Hepatocyte (in vitro differentiated cells): ENCODE measurements around the gene RPL36A. TPM values are rescaled to one million over a fixed set of nuclear protein-coding genes. Genes with fewer than 3 reads are reported as not detected.

Experiments
- DNase-seq: peaks from one replicate; pipeline ENCODE4 v3.0.0-alpha.2; 2016; ENCODE audit warnings: low spot score
- H2AFZ ChIP-seq: fragments of 200-600 bp; sonication (generic); 2 replicates; pipeline ENCODE4 v1.6.0; 2016; ENCODE audit warnings: antibody characterized with exemption, mild to moderate bottlenecking
- H3K27ac ChIP-seq: fragments of 200-600 bp; sonication (generic); 2 replicates; pipeline ENCODE4 v1.5.1; 2016; ENCODE audit warnings: mild to moderate bottlenecking
- H3K27me3 ChIP-seq: fragments of 200-600 bp; sonication (generic); 2 replicates; pipeline ENCODE4 v1.6.1; 2016
- H3K36me3 ChIP-seq: fragments of 200-600 bp; sonication (generic); replicated peaks from 2 replicates; pipeline ENCODE4 v1.5.1; 2016; ENCODE audit warnings: low read depth; ENCODE audit not compliant: insufficient read depth
- H3K4me1 ChIP-seq: fragments of 200-600 bp; sonication (generic); 2 replicates; pipeline ENCODE4 v1.5.1; 2016; ENCODE audit warnings: mild to moderate bottlenecking, moderate library complexity; ENCODE audit not compliant: insufficient read depth
- H3K4me2 ChIP-seq: fragments of 200-600 bp; sonication (generic); 2 replicates; pipeline ENCODE4 v1.6.0; 2016
- H3K4me3 ChIP-seq: fragments of 200-600 bp; sonication (generic); 2 replicates; pipeline ENCODE4 v1.5.1; 2016; ENCODE audit warnings: mild to moderate bottlenecking
- H3K79me2 ChIP-seq: fragments of 200-600 bp; sonication (generic); 2 replicates; pipeline ENCODE4 v1.6.0; 2017; ENCODE audit warnings: mild to moderate bottlenecking
- H3K9me2 ChIP-seq: fragments of 200-600 bp; sonication (generic); replicated peaks from 2 replicates; pipeline ENCODE4 v1.6.0; 2017; ENCODE audit warnings: mild to moderate bottlenecking; ENCODE audit not compliant: insufficient read depth
- H3K9me3 ChIP-seq: fragments of 200-600 bp; sonication (generic); 2 replicates; pipeline ENCODE4 v1.5.1; 2016; ENCODE audit warnings: low read depth, mild to moderate bottlenecking
- H4K20me1 ChIP-seq: fragments of 200-600 bp; sonication (generic); 2 replicates; pipeline ENCODE4 v1.6.0; 2016; ENCODE audit warnings: mild to moderate bottlenecking; ENCODE audit not compliant: insufficient read depth, poor library complexity, severe bottlenecking
- CTCF ChIP-seq: fragments of 200-600 bp; sonication (generic); IDR thresholded peaks from 2 replicates; pipeline ENCODE4 v1.5.1; 2016; ENCODE audit warnings: antibody characterized with exemption, mild to moderate bottlenecking; ENCODE audit not compliant: poor library complexity
- EZH2 ChIP-seq: fragments of 200-600 bp; sonication (generic); IDR thresholded peaks from 2 replicates; pipeline ENCODE4 v1.6.1; 2016; ENCODE audit warnings: antibody characterized with exemption, mild to moderate bottlenecking, borderline replicate concordance
- EZH2phosphoT487 ChIP-seq: fragments of 200-600 bp; sonication (generic); IDR thresholded peaks from one replicate; pipeline ENCODE4 v1.6.1; 2018; ENCODE audit warnings: antibody characterized with exemption, mild to moderate bottlenecking, low read depth, moderate library complexity; ENCODE audit not compliant: unreplicated experiment, severe bottlenecking
- WGBS: methylation state at CpG from one replicate; pipeline ENCODE4 v1.1.6; 2016; ENCODE audit warnings: low lambda C conversion rate; ENCODE audit errors: missing lambda C conversion rate; 5-methylcytosine and 5-hydroxymethylcytosine counted together
- polyA plus RNA-seq: library from polyadenylated mRNA; unstranded; fragments of >200 nt; fragmentation: Nextera tagmentation; extraction: Ambion mirVana; gene quantifications from 2 replicates; pipeline ENCODE4 v1.2.1, GENCODE V29; 2016
- total RNA-seq: library from RNA; depleted of rRNA; stranded (reverse); fragments of >200 nt; gene quantifications from 2 replicates; pipeline ENCODE4 v1.2.3, GENCODE V29; 2014

RPL36A gene
- total and polyA plus RNA-seq, 2 experiments from 2014 or later = 245 to 2,118 TPM

- 73% methylated on average over 3 of the region's 3 CpGs for WGBS
- H3K27me3 ChIP-seq = no peaks in the 10 kb centered on the region
- no peaks in the 10 kb centered on the region for H3K9me2 ChIP-seq
- H3K4me3 ChIP-seq = no peak overlapping the region
- H3K9me3 ChIP-seq = no peaks in the 10 kb centered on the region
- H3K27ac ChIP-seq = no peak overlapping the region
- no peak overlapping the region for H2AFZ ChIP-seq
- TF ChIP-seq EZH2 (no peak), CTCF (no peak), EZH2phosphoT487 (no peak)
- no peaks in the 10 kb centered on the region for H3K79me2 ChIP-seq
- no peak overlapping the region for H3K4me2 ChIP-seq
- H3K4me1 ChIP-seq = no peaks in the 10 kb centered on the region
- H3K36me3 ChIP-seq = no peaks in the 10 kb centered on the region
- no peaks in the 10 kb centered on the region for H4K20me1 ChIP-seq
- DNase-seq = no peak
Observed at GRCh38 chrX:101362116-101362515, 28.7 kb upstream of the RPL36A start.

- no peaks in the 10 kb centered on the region for H3K79me2 ChIP-seq
- H4K20me1 ChIP-seq = no peaks in the 10 kb centered on the region
- H3K27me3 ChIP-seq = no peaks in the 10 kb centered on the region
- no peak overlapping the region for H2AFZ ChIP-seq
- no peaks in the 10 kb centered on the region for H3K4me1 ChIP-seq
- no peak overlapping the region for H3K27ac ChIP-seq
- TF ChIP-seq EZH2 (no peak), CTCF (no peak), EZH2phosphoT487 (no peak)
- no peak for DNase-seq
- H3K9me3 ChIP-seq = no peaks in the 10 kb centered on the region
- H3K36me3 ChIP-seq = no peaks in the 10 kb centered on the region
- H3K4me3 ChIP-seq = no peak overlapping the region
- no peak overlapping the region for H3K4me2 ChIP-seq
- H3K9me2 ChIP-seq = no peaks in the 10 kb centered on the region
Observed at GRCh38 chrX:101362757-101363156, 28.1 kb upstream of the RPL36A start.

GRCh38 chrX:101365301-101365795, 25.5 kb upstream of the RPL36A start:
- Histone ChIP-seq H4K20me1 (no peaks in the 10 kb centered on the region), H3K4me3 (no peak overlapping the region), H2AFZ (no peak overlapping the region), H3K79me2 (no peaks in the 10 kb centered on the region), H3K4me1 (no peaks in the 10 kb centered on the region), H3K9me3 (no peaks in the 10 kb centered on the region), H3K4me2 (no peak overlapping the region), H3K9me2 (no peaks in the 10 kb centered on the region), H3K27me3 (no peaks in the 10 kb centered on the region), H3K36me3 (no peaks in the 10 kb centered on the region), H3K27ac (no peak overlapping the region)
- 89% methylated on average over 1 of the region's 1 CpG for WGBS
- TF ChIP-seq EZH2phosphoT487 (no peak), EZH2 (no peak), CTCF (no peak)
- DNase-seq = no peak

- Histone ChIP-seq H3K9me3 (no peaks in the 10 kb centered on the region), H3K4me3 (no peak overlapping the region), H4K20me1 (no peaks in the 10 kb centered on the region), H3K27me3 (no peaks in the 10 kb centered on the region), H3K79me2 (no peaks in the 10 kb centered on the region), H3K4me1 (no peaks in the 10 kb centered on the region), H3K4me2 (no peak overlapping the region), H3K27ac (no peak overlapping the region), H2AFZ (no peak overlapping the region), H3K9me2 (no peaks in the 10 kb centered on the region), H3K36me3 (no peaks in the 10 kb centered on the region)
- DNase-seq = no peak
- TF ChIP-seq EZH2phosphoT487 = no peak
- TF ChIP-seq CTCF = no peak
- no peak for TF ChIP-seq EZH2
Observed at GRCh38 chrX:101368800-101369199, 22.0 kb upstream of the RPL36A start.
